Measurements from ENCODE around the gene LOXL1.

Gene LOXL1

GRCh38 chr15:73962433-73962832, 36.2 kb downstream of the LOXL1 start:
- no peak for DNase-seq (ENCODE audit: low read depth)
- H3K4me3 ChIP-seq (ENCODE audit: low read depth, low read length), result no peak overlapping the region
- TF ChIP-seq CTCF (IDR thresholded peaks at IDR 0.05; ENCODE audit: low read depth, low read length) (no peak), MYC (IDR thresholded peaks at IDR 0.05; ENCODE audit: low read depth, low read length) (no peak), POLR2A (IDR thresholded peaks at IDR 0.05; ENCODE audit: extremely low read depth, insufficient read length) (no peak), MAX (IDR thresholded peaks at IDR 0.05; ENCODE audit: low read depth, low read length) (no peak)

- TF ChIP-seq CTCF (IDR thresholded peaks at IDR 0.05; ENCODE audit: low read depth, low read length) (peak; percentile 93), MAX (IDR thresholded peaks at IDR 0.05; ENCODE audit: low read depth, low read length) (0 out of 2 replicates have a peak, but pooled peaks have one; percentile 41), MYC (IDR thresholded peaks at IDR 0.05; ENCODE audit: low read depth, low read length) (peak; percentile 52; the same call in 1 of the 2 replicates), POLR2A (IDR thresholded peaks at IDR 0.05; ENCODE audit: extremely low read depth, insufficient read length) (no peak)
- DNase-seq (ENCODE audit: low read depth), result peak; percentile 85
- H3K4me3 ChIP-seq (ENCODE audit: low read depth, low read length), result no peak overlapping the region
Measured at GRCh38 chr15:73964736-73965093, 38.5 kb downstream of the LOXL1 start.

- TF ChIP-seq MYC (IDR thresholded peaks at IDR 0.05; ENCODE audit: low read depth, low read length) (0 out of 2 replicates have a peak, but pooled peaks have one; percentile 4), CTCF (IDR thresholded peaks at IDR 0.05; ENCODE audit: low read depth, low read length) (no peak), MAX (IDR thresholded peaks at IDR 0.05; ENCODE audit: low read depth, low read length) (peak; percentile 76), POLR2A (IDR thresholded peaks at IDR 0.05; ENCODE audit: extremely low read depth, insufficient read length) (no peak)
- no peak overlapping the region for H3K4me3 ChIP-seq (ENCODE audit: low read depth, low read length)
- DNase-seq (ENCODE audit: low read depth), result no peak
Measured at GRCh38 chr15:73965094-73965757, 39.0 kb downstream of the LOXL1 start.

GRCh38 chr15:73965758-73966113, 39.5 kb downstream of the LOXL1 start:
- H3K4me3 ChIP-seq (ENCODE audit: low read depth, low read length), result no peak overlapping the region
- peak; percentile 38 for DNase-seq (ENCODE audit: low read depth)
- peak; percentile 82 for TF ChIP-seq MAX (IDR thresholded peaks at IDR 0.05; ENCODE audit: low read depth, low read length)
- TF ChIP-seq POLR2A (IDR thresholded peaks at IDR 0.05; ENCODE audit: extremely low read depth, insufficient read length), result no peak
- no peak for TF ChIP-seq CTCF (IDR thresholded peaks at IDR 0.05; ENCODE audit: low read depth, low read length)
- TF ChIP-seq MYC (IDR thresholded peaks at IDR 0.05; ENCODE audit: low read depth, low read length), result peak; percentile 27; the same call in 1 of the 2 replicates

GRCh38 chr15:73968461-73968860, 42.2 kb downstream of the LOXL1 start:
- TF ChIP-seq MYC (IDR thresholded peaks at IDR 0.05; ENCODE audit: low read depth, low read length) (no peak), MAX (IDR thresholded peaks at IDR 0.05; ENCODE audit: low read depth, low read length) (no peak), POLR2A (IDR thresholded peaks at IDR 0.05; ENCODE audit: extremely low read depth, insufficient read length) (no peak), CTCF (IDR thresholded peaks at IDR 0.05; ENCODE audit: low read depth, low read length) (no peak)

More at GRCh38 chr15:73968461-73968860, 42.2 kb downstream of the LOXL1 start:
- H3K4me3 ChIP-seq (ENCODE audit: low read depth, low read length), result no peak overlapping the region
- DNase-seq (ENCODE audit: low read depth), result no peak

Data from NB4 (cell line).